Measurements from ENCODE around the gene HTR2A.

DNA sequence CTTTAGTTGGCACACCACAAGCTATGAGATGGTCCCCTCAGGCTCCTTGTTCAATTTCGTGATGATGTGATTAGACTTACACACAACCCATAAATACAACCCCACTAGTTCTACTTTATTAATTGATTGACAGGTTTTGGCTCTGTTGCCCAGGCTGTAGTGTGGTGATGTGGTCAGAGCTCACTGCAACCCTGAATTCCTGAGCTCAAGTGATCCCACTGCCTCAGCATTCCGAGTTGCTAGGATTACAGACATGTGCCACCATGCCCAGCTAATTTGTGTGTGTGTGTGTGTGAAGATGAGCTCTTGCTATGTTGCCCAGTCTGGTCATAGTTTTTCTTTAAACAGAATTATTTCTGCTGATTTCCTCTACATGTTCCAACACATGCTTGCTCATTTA lies 17.5 kb upstream of the HTR2A start:
- TF ChIP-seq, protein P1, sequence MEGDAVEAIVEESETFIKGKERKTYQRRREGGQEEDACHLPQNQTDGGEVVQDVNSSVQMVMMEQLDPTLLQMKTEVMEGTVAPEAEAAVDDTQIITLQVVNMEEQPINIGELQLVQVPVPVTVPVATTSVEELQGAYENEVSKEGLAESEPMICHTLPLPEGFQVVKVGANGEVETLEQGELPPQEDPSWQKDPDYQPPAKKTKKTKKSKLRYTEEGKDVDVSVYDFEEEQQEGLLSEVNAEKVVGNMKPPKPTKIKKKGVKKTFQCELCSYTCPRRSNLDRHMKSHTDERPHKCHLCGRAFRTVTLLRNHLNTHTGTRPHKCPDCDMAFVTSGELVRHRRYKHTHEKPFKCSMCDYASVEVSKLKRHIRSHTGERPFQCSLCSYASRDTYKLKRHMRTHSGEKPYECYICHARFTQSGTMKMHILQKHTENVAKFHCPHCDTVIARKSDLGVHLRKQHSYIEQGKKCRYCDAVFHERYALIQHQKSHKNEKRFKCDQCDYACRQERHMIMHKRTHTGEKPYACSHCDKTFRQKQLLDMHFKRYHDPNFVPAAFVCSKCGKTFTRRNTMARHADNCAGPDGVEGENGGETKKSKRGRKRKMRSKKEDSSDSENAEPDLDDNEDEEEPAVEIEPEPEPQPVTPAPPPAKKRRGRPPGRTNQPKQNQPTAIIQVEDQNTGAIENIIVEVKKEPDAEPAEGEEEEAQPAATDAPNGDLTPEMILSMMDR (IDR thresholded peaks at IDR 0.05), result no peak
- no peak for TF ChIP-seq POLR2AphosphoS5 (IDR thresholded peaks at IDR 0.05; ENCODE audit: insufficient read depth in 1 of 2, low read depth in 1 of 2)
